Esophagus muscularis mucosa (tissue), 4 donors: ENCODE data around the gene ADAM8.

Source experiments
- EP300 ChIP-seq: sonication (generic); formaldehyde crosslinking; IDR thresholded peaks from one replicate; pipeline ENCODE4 v1.6.1; 2017; ENCODE audit warnings: antibody characterized with exemption
- POLR2A ChIP-seq: fragments of 450-650 bp; IDR thresholded peaks from one replicate; pipeline ENCODE4 v1.6.1; 2017; ENCODE audit warnings: antibody characterized with exemption, moderate library complexity, mild to moderate bottlenecking, low read depth
- POLR2AphosphoS5 ChIP-seq, 2 donors: sonication (generic); formaldehyde crosslinking; IDR thresholded peaks; one replicate each; pipeline ENCODE4 v1.6.1; 2017; ENCODE audit warnings: antibody characterized with exemption in 2 of 2
- TF ChIP-seq, protein P1 (sequence below), 3 experiments: fragments of 200-600 bp in 2 of 3; fragments of 450-650 bp in 1 of 3; sonication (generic) in 2 of 3; IDR thresholded peaks; one replicate each; pipeline ENCODE4 v1.5.1; 2017 to 2019; ENCODE audit warnings: antibody characterized with exemption in 3 of 3, mild to moderate bottlenecking in 2 of 3, moderate library complexity in 1 of 3

DNA sequence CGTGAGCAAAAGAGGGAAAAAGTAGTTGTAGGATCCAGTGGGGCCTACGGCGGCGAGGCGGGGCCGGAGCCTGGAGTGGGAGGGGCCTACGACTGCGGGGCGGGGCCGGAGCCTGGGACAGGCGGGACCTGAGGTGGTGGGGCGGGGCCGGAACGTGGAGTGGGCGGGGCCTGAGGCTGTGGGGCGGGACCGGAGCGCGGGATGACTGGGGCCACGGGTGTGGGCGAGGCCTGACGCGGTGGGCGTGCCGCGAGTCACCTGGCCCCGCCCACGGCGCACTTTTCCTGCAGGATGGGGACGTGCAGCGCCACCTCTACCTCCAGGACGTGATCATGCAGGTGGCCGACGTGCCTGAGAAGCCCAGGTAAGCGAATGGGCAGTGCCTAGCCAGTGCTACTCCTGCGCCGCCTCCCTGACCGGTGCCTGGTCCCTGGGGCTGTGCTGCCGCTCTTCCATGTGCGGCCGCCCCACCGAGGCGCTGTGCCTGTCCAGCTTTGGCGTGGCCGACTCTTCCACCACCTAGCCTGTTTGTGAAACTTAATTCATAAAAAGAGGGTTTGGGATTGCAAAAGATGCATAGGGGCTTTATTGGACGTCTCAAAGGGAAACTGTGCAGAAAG, 32.5 kb upstream of the ADAM8 start:
- TF ChIP-seq POLR2AphosphoS5 (IDR thresholded peaks at IDR 0.05): no peak
- TF ChIP-seq, protein P1, sequence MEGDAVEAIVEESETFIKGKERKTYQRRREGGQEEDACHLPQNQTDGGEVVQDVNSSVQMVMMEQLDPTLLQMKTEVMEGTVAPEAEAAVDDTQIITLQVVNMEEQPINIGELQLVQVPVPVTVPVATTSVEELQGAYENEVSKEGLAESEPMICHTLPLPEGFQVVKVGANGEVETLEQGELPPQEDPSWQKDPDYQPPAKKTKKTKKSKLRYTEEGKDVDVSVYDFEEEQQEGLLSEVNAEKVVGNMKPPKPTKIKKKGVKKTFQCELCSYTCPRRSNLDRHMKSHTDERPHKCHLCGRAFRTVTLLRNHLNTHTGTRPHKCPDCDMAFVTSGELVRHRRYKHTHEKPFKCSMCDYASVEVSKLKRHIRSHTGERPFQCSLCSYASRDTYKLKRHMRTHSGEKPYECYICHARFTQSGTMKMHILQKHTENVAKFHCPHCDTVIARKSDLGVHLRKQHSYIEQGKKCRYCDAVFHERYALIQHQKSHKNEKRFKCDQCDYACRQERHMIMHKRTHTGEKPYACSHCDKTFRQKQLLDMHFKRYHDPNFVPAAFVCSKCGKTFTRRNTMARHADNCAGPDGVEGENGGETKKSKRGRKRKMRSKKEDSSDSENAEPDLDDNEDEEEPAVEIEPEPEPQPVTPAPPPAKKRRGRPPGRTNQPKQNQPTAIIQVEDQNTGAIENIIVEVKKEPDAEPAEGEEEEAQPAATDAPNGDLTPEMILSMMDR (IDR thresholded peaks at IDR 0.05): peak in 1 of 3 experiments; percentile 3
- no peak for TF ChIP-seq POLR2A
- TF ChIP-seq EP300: no peak
